Measurements from ENCODE around the gene NAV3.

Gene NAV3

DNA sequence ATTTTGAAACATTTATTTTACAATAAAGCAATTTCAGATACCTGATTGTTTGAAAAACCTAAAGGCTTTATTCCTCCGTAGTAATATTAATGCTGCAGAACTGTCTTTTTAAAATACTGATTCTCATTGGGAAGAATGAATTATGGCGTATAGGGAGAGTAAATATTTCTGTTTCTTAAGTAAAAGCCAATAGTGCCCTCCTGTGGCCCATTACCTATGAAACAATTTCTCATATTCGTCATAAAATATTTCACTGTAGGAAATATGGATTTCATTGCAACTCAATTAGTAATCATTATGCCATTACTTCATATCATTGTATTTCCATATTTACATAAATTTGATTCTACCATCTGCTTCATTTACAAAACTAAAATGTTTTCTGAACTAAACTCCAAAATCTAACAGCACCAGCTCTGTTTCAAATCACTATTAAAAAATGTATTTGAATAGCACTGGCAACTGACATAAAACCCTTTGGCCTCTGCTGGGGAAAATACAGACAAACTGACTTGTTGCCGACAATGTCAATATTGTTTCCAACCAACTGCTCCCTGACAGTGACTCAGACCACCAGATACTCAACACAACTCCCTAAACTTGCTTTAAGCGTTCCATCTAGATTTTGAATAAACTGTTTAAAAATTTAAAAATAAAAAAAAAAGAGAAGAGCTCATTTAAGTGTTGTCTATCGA lies 290.3 kb downstream of the NAV3 start:
- DNase-seq (ENCODE audit: low spot score) = no peak

DNA sequence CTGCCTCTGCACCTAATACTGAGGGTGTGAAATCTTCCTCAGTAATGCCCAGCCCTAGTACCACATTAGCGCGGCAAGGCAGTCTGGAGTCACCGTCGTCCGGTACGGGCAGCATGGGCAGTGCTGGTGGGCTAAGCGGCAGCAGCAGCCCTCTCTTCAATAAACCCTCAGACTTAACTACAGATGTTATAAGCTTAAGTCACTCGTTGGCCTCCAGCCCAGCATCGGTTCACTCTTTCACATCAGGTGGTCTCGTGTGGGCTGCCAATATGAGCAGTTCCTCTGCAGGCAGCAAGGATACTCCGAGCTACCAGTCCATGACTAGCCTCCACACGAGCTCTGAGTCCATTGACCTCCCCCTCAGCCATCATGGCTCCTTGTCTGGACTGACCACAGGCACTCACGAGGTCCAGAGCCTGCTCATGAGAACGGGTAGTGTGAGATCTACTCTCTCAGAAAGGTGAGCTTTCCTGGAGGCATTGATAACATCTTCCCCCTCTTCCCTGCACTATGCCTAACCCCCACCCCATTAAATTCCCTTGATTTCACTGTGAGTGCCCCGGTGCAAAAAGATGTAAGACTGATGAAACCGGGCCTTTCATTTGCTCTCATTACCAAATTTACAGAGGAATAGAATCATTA lies 291.4 kb downstream of the NAV3 start:
- no peak for DNase-seq (ENCODE audit: low spot score)

DNA sequence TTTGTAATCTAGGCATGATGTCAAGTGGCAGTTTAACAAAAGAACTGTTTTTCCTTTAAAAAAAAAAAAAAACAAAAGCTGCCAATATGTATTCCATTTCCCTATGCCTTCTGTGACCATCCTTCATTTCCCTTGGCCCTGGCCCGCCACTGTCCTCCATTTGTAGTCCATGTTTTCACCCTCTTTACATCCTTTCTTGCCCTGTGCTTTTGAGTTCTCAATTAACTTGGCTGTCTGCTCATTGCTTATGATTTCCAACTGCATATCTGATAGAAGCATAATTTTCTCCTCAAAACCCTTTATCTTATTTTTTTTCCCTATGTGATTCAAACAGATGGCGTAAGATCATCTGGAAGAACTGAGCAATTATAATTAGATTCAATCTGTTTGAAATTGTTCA lies 297.5 kb downstream of the NAV3 start:
- DNase-seq (ENCODE audit: low spot score) = no peak

DNA sequence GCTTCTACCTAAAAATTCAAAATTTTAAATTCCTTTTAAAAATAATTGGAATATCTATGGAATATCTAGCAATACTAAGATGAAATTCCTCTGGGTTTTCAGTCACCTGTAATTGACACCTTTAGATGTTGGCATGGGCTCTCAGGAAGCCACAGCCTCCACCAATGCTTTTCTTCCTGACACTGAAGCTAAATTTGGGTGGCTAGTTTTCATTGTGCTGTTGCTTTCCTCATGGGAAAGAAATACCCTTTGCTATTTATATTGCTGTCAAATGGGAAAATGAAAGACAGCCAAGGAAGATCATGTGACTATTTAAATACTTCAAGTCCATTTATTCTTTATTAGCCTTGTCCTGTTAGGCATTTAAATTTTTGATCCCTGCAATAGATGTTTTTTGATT lies 313.0 kb downstream of the NAV3 start:
- no peak for DNase-seq (ENCODE audit: low spot score)

DNA sequence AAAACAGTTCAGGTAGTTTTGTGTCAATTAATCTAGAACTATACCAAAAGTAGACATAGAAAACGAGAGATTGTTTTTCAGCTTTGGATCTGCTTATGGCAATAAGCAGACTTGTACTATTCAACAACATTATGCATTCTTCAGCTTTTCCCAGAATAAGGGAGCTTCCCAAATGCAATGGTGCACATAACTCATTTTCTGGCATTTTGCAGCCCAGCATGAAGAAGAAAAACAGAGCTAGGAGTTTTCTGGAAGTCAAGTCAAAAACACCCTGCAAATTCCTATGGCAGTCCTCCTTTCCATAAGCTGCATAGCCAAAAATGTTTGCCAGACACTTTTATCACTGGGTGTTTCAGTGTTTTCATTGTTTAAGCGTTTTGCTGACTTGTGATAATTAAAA lies 314.7 kb downstream of the NAV3 start:
- DNase-seq (ENCODE audit: low spot score) = no peak

DNA sequence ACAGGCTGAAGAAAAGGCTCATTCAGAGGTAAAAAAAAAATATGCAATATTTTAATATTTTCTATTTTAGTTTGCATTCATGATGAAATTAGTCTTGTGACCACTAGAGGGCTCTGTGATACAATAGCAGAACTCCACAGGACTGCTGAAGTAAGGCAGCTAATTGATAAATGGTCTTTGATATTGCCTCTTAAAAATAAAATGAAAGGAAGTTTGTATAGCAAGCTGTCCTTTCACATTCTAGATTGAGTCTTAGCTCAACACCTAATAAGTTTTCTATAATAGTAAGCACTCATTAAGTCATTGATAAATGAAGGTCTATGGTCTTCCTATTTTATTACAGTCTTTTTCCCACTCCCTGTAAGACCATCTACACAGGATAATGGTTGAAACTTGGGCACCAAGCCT lies 315.7 kb downstream of the NAV3 start:
- DNase-seq (ENCODE audit: low spot score) = no peak

DNA sequence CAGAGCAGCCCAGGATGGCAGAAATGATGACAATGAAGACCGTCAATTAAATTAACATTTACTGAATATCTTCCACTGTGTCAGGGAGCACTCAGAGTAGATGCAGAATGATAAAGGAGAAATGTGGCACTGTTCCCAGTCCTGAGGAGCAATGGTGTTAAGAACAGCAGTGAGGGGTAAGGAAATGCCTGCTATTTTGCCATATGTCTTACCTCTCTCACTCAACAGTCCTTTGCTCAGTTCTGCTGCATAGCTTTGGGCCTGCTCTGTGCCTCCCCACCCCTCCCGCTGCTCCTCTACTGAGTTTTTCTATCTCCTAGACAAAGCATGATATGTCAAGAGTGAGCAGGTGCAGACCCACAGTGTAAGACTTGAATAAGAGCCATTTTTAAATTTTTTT lies 318.8 kb downstream of the NAV3 start:
- no peak for DNase-seq (ENCODE audit: low spot score)

DNA sequence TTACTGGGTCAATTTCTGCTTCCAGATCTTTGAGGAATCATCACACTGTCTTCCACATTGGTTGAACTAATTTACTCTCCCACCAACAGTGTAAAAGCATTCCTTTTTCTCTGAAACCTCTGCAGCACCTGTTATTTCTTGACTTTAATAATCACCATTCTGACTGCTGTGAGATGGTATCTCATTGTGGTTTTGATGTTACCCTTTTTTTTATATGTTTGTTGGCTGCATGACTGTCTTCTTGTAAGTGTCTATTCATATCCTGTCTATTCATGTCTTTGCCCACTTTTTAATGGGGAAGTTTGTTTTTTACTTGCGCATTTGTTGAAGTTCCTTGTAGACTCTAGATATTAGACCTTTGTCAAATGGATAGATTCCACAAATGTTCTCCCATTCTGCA lies 324.9 kb downstream of the NAV3 start:
- no peak for DNase-seq (ENCODE audit: low spot score)

DNA sequence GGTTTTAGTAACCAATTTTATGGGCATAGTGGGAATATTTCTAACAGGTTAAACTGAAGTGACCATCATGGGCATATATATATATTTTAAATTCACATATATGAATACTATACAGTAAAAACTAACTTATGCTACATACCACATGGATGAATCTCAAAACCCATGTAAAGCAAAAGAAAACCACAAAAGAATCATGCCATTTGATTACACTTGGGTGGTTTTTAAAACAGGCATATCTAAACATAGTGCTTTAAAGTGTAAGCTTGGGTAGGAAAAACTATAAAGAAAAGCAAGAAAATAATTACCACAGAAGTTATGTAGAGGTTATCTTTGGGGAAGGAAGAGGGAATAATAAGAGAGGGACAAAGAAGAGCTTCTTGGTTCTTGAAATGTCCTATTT lies 326.1 kb downstream of the NAV3 start:
- no peak for DNase-seq (ENCODE audit: low spot score)

DNA sequence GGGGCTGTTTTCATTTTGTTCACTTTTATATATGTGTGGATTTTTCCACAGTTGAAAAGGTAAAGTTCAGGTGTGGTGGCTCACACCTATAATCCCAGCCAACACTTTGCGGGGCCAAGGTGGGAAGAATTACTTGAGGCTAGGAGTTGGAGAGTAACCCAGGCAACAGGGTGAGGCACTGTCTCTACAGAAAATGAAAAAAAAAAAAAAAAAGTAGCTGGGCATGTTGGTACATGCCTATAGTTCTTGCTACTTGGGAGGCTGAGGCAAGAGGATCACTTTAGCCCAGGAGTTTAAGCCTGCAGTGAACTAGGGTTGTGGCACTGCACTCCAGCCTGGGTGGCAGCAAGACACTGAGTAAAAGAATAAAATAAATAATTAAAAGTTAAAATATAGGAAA lies 326.5 kb downstream of the NAV3 start:
- no peak for DNase-seq (ENCODE audit: low spot score)

DNA sequence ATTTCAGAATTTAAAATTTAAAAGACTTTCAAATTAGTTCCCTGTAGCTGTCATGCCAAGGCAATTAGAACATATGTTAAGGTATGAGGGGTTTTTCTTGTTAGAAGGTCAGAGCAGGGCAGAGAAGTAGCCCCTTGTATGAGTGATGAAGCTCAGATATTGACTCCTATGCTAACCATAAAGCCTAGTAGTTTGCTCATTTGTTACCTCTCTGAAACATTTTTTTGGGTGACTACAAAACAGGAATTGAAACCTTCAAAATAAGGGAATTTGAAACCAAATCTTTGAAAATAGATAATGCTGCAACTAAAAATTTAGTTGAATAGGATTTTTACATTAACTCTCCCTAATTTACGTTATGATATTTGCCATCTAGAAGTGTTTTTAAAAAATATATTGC lies 333.5 kb downstream of the NAV3 start:
- DNase-seq (ENCODE audit: low spot score) = no peak

DNA sequence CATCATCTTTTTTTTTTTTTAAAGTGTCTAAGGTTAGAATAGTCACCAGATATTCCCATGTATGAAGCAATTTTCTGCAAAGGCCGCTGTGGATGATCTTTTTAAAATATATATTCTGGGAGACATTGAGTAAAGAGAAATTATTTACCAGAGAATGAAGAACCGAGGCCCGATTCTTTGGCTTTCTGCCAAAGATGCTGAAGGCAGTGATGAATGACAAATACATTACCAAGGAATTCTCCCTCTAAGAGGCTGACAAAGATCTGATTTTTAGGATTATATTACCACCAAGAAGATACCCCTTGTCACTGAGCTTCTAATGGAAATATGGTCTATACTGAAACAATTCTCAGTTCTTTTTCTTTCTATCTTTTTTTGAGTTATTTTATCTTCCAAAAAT lies 336.8 kb downstream of the NAV3 start:
- no peak for DNase-seq (ENCODE audit: low spot score)

DNA sequence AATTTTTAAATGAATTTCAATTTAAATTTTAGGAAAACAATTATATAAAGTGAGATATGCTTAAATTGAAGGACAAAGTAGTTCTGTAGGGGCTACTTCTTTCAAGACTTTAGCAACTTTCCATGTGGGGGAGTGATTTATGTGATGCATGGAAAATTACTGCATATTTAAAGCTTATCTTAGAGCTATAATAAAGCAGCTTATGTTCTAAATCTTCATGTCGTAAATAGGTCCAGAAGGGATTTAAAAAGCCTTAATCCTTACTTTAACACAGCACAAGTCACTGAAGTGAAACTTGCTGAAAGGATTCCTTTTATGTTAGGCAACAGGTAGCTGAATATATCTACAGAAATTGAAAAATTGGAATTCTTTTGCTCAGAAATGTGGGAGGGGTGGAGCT lies 340.4 kb downstream of the NAV3 start:
- no peak for DNase-seq (ENCODE audit: low spot score)

DNA sequence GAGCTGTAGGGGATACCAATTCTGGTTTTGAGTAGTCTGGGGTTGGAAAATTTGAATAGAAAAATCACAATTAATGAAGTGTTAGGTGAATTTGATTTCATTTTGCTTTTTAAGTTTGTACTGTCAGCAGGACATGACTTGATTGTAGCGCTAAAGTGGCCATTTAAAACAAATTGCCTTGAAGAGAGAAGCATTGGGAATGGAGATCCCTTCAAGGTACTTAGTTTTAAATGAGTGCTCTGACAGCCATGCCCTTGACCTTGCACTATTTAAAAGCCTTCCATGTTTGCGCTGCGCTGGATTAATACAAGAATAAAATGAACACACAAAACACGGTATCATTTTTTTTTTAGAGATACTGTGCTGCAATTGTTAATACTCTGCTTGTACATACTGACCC lies 345.9 kb downstream of the NAV3 start:
- no peak for DNase-seq (ENCODE audit: low spot score)

DNA sequence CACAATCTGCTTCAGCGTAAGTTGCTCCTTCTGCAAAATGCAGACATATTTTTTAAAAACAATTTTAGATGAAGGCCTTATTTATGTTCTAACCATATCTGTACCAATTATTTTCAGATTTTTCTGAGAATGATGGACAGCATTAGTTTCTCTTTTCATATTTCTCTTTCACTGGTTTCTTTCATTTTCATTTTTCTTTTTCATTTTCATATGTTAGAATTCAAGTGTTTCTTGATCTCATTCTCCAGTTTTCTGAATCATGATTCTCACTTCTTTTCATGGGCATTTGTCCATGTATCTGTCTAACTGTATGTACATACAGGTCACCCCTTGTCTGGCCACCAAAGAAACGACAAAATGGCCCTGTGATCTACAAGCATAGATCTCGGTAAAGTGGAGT lies 346.6 kb downstream of the NAV3 start:
- DNase-seq (ENCODE audit: low spot score) = no peak

DNA sequence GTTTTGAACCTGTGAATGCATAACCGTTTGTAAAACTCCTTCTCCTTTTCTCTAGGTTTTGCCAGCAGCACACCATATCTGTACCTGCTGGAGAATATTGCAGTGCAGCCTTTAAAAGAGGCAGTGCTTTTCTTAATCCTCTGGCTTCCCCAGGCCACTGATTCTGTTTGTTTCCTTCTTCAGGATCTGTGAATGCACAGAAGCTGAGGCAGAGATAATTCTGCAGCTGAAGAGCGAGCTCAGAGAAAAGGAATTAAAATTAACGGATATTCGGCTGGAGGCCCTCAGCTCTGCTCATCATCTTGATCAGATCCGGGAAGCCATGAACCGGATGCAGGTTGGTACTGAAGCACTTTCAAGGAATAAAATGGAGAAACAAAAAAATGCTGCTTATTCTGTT lies 348.7 kb downstream of the NAV3 start:
- DNase-seq (ENCODE audit: low spot score) = no peak

DNA sequence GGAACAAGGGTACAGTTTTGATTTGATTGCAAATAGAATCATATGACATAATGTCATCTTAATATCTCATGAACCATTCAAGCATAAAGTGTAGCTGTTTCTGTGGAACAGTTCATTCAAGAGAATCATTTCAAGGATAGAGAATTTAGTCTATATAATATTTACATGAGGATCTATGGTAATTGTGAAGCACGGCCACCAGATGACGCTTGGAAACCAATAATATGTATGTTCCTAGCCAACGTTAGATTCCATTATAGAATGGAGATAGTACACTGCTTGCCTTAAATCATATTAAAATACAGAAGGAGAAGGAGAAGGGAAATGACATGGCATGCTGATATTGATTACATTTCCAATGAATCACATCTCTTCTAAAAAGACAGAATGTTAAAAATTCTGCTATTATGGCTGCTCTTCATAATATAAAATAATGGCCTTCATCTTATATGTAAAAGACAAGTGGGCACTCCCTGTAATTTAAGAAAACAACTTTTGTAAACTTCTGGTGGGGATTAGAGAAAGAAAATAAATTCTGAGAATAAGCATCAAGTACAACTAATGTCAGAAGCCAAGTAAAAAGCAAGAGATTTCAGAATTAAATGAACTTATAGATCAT lies 351.0 kb downstream of the NAV3 start:
- no peak for DNase-seq (ENCODE audit: low spot score)

DNA sequence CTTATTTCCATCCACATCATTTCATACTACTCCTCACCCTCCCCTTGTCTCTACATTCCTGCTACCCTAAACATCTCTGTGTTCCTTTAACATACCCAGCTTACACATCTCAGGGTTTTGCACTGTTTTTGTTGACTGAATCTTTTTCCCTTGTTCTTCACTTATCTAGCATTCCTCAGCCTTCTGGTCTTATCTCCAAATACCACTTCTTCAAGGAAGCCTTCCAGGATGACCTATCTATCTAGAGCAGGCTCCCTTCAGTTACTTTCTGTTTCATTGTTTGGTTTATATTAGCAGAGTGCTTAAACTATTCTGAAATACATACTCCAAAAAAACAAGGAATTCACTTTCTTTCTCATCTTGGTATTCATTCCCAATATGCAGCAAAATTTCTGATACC lies 353.1 kb downstream of the NAV3 start:
- no peak for DNase-seq (ENCODE audit: low spot score)

DNA sequence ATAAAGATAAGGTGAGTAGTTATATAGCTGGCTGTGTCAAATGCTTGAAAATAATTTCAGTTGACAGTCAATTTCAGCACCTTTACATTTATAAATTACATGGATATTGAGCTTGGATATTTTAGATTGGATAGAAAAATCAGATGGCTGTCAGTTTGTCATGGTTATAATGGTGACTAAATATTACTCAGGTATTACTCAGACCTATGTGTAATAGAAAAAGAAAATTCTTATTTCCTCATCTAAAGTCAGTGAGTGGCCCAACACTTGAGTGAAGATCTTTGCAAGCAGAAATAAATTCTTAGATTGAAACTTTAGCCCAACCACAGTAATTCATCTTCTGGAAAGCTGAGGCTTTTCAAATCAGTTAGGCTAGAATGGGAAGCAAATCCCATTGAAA lies 354.4 kb downstream of the NAV3 start:
- DNase-seq (ENCODE audit: low spot score) = no peak

DNA sequence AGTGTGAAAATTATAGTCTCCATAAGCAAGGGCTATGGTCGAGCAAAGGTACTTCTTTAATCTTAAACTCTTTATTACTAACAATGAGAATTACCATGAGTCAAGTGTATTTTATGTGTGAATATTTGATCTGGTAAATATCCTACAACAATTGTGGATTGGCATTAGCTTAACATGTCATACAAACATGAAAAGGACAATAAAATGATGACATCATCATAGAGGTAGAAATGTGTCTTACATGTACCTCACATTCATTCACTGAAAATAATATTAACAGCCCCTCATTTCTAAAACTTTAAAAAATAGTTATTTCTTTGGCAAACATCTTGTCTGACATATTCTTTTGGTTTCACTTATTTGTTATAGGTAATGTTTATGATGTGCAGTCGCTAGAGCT lies 355.0 kb downstream of the NAV3 start:
- no peak for DNase-seq (ENCODE audit: low spot score)

DNA sequence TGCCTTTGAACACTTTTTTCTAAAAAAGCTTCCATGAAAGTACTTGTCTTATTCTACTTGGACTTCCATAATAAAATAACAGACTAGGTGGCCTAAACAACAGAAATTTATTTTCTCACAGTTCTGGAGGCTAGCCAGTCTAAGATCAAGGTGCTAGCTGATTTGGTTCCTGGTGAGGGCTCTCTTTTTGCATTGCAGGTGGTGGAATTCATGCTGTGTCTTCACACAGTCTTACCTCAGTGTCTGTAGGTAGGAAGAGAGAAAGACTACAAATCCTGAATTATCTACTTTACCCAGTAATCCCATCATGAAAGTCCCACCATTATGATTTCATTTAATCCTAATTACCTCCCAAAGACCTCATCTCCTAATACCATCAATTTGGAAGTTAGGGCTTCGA lies 356.0 kb downstream of the NAV3 start:
- no peak for DNase-seq (ENCODE audit: low spot score)

DNA sequence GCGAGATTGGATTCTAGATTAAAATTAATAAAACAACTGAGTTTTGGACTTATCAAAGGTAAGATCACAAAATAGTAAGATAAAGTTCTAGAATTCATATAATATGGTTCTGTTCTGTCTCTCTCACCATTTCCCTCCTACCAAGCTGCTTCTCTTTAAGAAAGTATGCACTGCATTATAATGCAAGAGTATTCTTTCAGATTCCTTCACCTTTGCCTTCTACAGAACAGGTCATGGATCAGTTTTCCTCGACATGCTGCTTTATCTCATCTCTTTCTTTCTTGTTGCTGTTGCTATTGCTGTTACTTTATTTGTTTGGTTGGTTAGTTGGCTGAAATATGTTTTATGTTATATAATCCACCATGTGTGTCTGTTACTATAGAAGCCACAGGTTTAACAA lies 357.0 kb downstream of the NAV3 start:
- no peak for DNase-seq (ENCODE audit: low spot score)

DNA sequence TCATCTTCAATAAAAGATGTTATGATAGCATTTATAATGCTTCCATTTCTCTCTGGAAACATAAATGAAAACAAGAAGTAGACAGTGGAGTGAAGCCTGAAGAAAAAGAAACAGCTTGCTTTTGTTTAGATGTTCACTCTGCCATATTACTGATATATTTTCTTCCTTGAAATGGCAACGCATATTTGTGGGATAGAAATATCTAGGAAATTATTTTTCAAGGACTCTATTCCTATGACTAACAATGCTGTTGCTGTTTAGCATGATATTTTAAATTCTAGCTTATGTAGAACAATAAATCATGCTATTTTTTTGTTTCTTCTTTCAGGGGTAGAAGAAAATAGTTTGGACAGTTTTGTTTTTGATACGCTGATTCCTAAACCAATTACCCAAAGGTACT lies 359.0 kb downstream of the NAV3 start:
- no peak for DNase-seq (ENCODE audit: low spot score)

DNA sequence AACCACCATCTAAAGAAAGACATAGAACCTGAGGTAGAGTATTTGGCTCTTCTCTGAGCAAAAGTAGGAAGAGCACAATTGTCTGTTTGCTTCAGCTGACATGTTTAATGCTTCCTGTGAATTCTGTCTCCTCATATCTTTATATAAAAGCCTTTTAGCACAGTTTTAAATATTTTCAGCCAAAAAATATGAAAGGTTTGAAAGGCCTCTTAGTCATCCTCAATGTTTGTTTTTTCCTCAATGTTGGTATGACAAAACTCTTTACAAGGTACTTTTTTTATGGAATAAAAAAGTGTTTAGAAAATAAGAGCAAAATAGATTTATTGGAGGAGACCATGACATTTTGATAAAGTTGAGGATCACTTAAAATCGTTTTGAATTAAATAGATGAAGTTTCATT lies 360.9 kb downstream of the NAV3 start:
- no peak for DNase-seq (ENCODE audit: low spot score)
